Heart right ventricle (tissue), 16 donors: ENCODE results near the gene ANXA3. TPM values are rescaled to one million over a fixed set of nuclear protein-coding genes. Genes with fewer than 3 reads are reported as not detected.
A peak's percentile ranks its signal among the peaks of the same experiment; 100 is the strongest.

Source experiments
- ATAC-seq, 8 donors: fragments of 200-7000 bp; cut with Tn5 transposase; one replicate each; pipeline ENCODE4 v1.9.1; 2020; ENCODE audit warnings: mild to moderate bottlenecking in 8 of 8, moderate library complexity in 8 of 8, moderate number of reproducible peaks in 1 of 8
- DNase-seq, 2 donors: peaks; one replicate each; pipeline ENCODE4 v3.0.0-alpha.2; 2020
- H3K27ac ChIP-seq, 10 donors: fragments of 200-600 bp; sonication (generic) in 2 of 10; one replicate each; pipeline versions ENCODE4 v1.5.0 to v1.8.0; 2020 to 2022; ENCODE audit warnings: mild to moderate bottlenecking in 3 of 10
- H3K27me3 ChIP-seq, 7 donors: fragments of 200-600 bp; one replicate each; pipeline ENCODE4 v1.8.0; 2021 to 2022; ENCODE audit warnings: mild to moderate bottlenecking in 2 of 7
- H3K36me3 ChIP-seq, 9 donors: fragments of 200-600 bp; sonication (generic) in 1 of 9; one replicate each; pipeline versions ENCODE4 v1.5.0 to v1.8.0; 2020 to 2022; ENCODE audit warnings: mild to moderate bottlenecking in 2 of 9
- H3K4me1 ChIP-seq, 9 donors: fragments of 200-600 bp; sonication (generic) in 1 of 9; one replicate each; pipeline versions ENCODE4 v1.5.0 to v1.8.0; 2020 to 2022; ENCODE audit warnings: mild to moderate bottlenecking in 4 of 9
- H3K4me3 ChIP-seq, 10 donors: fragments of 200-600 bp; sonication (generic) in 2 of 10; one replicate each; pipeline versions ENCODE4 v1.5.0 to v1.8.0; 2020 to 2022; ENCODE audit warnings: mild to moderate bottlenecking in 7 of 10, moderate library complexity in 2 of 10
- H3K9me3 ChIP-seq, 11 donors: fragments of 200-600 bp in 10 of 11; sonication (generic) in 2 of 11; one replicate each; pipeline versions ENCODE4 v1.5.0 to v1.8.0; 2013 to 2022; ENCODE audit warnings: mild to moderate bottlenecking in 2 of 11, control low read depth in 1 of 11, moderate library complexity in 1 of 11
- CTCF ChIP-seq, 9 donors: fragments of 200-600 bp; sonication (generic) in 2 of 9; IDR thresholded peaks; one replicate each; pipeline versions ENCODE4 v1.5.0 to v1.8.0; 2021 to 2022; ENCODE audit warnings: antibody characterized with exemption in 9 of 9, mild to moderate bottlenecking in 5 of 9, moderate library complexity in 1 of 9
- WGBS, 2 donors: extraction: QIAGEN DNeasy Blood & Tissue Kit; methylation state at CpG; one replicate each; pipeline ENCODE4 v1.1.7; 2013; ENCODE audit warnings: inconsistent platforms in 1 of 2; 5-methylcytosine and 5-hydroxymethylcytosine counted together
- intact Hi-C, 10 donors: fragments of 100-400 bp; cut with DNase I; formaldehyde crosslinking; loops; one replicate each; pipeline versions ENCODE4 v1.11.1 to v1.14.2; 2022
- polyA plus RNA-seq, 2 donors: library from polyadenylated mRNA; stranded (reverse); fragments of 200-250 nt; gene quantifications; one replicate each; pipeline ENCODE4 v1.2.3, GENCODE V29; 2013
- total RNA-seq, 10 donors: library from RNA; stranded (reverse); fragmentation: NEBNext Ultra II Directional in 3 of 10; extraction: Animal tissue kit (Norgen Biotek cat#: 25700) in 3 of 10; gene quantifications; one replicate each; pipeline versions ENCODE4 v1.2.1 to v1.2.4, GENCODE V29; 2021 to 2023
- donor health status: Arrhythmogenic right ventricular cardiomyopathy.
- donor health status: ischemic (EF 13 %, LVEDD 7.1; RV severe dilation, severe dysfunction).
- donor health status: healthy with polysubstance abuse.
- donor health status: DM: no; HTN: yes; CAD: no.
- donor health status: DM: no; HTN: no; CAD: no.
- donor health status: ischemic (EF 25% LVEDD 6.9; RV normal size, moderate dysfunction).
- donor health status: ischemic (EF 25% LVEDD 5.7; RV mildly dilated, moderate dysfunction).
- donor health status: healthy.
- donor health status: DM: yes; HTN: yes; CAD: no.
- donor health status: Ischemic cardiomyopathy.
- donor health status: ischemic (EF 35%, LVEDD 5.7; RV mildly dilated, moderate dysfunction).
- donor health status: nonischemic (EF 11% LVEDD 7.7; RV severe dilation, severe dysfunction).
- donor health status: DM: yes; HTN: yes; CAD: no.
- donor health status: PGD.
- donor health status: ischemic (EF 29% LVEDD 5.4; RV normal size, mild dysfunction).
- donor health status: nonischemic (EF 23%, LVEDD 6.1; RV moderate dilation, normal function).

The ANXA3 gene
- total and polyA plus RNA-seq, 12 donors = 10.2 to 181 (median 19.3) TPM

- peaks cover 0 to 2% (median 0%) of the 10 kb centered on the region in 7 donors for H3K27me3 ChIP-seq
- peak overlapping the region in 3 of 10 donors; percentile 2 to 49 (median 8) for H3K27ac ChIP-seq
- TF ChIP-seq CTCF (IDR thresholded peaks at IDR 0.05) = no peak
- H3K36me3 ChIP-seq = peaks cover 0 to 21% (median 0%) of the 10 kb centered on the region in 9 donors
- DNase-seq (no peak), ATAC-seq (no peak)
- 66 to 73% methylated on average over 2 of the region's 2 CpGs for WGBS, 2 donors
- H3K4me3 ChIP-seq = no peak overlapping the region
- peaks cover 0 to 54% (median 14%) of the 10 kb centered on the region in 9 donors for H3K4me1 ChIP-seq
- no peaks in the 10 kb centered on the region for H3K9me3 ChIP-seq
- intact Hi-C loops = loop anchor here in 2 of 10 donors (5.0 to 10.0 kb wide), 2 partner anchors 89 to 97 kb away; no protein-coding TSS in a partner anchor
Measured at GRCh38 chr4:78557841-78558240, 6.3 kb downstream of the ANXA3 start.

- ATAC-seq = no peak
- no peak overlapping the region for H3K4me3 ChIP-seq
- H3K27ac ChIP-seq = no peak overlapping the region
Measured at GRCh38 chr4:78558410-78558809, 6.8 kb downstream of the ANXA3 start.

GRCh38 chr4:78560296-78560963 lies 8.9 kb downstream of the ANXA3 start:
- peak in 1 of 2 donors; percentile 27 for DNase-seq
- peaks cover 0 to 52% (median 14%) of the 10 kb centered on the region in 9 donors for H3K4me1 ChIP-seq
- 72 to 74% methylated on average over 2 of the region's 2 CpGs for WGBS, 2 donors
- ATAC-seq = peak; percentile 62 to 94 (median 88)
- peaks cover 0 to 15% (median 0%) of the 10 kb centered on the region in 9 donors for H3K36me3 ChIP-seq
- no peak overlapping the region for H3K4me3 ChIP-seq
- no peaks in the 10 kb centered on the region for H3K27me3 ChIP-seq
- H3K27ac ChIP-seq = peak overlapping the region in 6 of 10 donors; percentile 3 to 56 (median 37)
- no peaks in the 10 kb centered on the region for H3K9me3 ChIP-seq
- no peak for TF ChIP-seq CTCF (IDR thresholded peaks at IDR 0.05)
- intact Hi-C loops = no loop called here

More at GRCh38 chr4:78558410-78558809, 6.8 kb downstream of the ANXA3 start:
- 82 to 97% methylated on average over 1 of the region's 1 CpG for WGBS, 2 donors
- TF ChIP-seq CTCF (IDR thresholded peaks at IDR 0.05) = no peak
- H3K36me3 ChIP-seq = peaks cover 0 to 21% (median 0%) of the 10 kb centered on the region in 9 donors
- no peaks in the 10 kb centered on the region for H3K9me3 ChIP-seq
- intact Hi-C loops = loop anchor here in 2 of 10 donors (5.0 to 10.0 kb wide), 2 partner anchors 89 to 96 kb away; no protein-coding TSS in a partner anchor
- peaks cover 0 to 49% (median 14%) of the 10 kb centered on the region in 9 donors for H3K4me1 ChIP-seq
- no peaks in the 10 kb centered on the region for H3K27me3 ChIP-seq
- DNase-seq = no peak

- Histone ChIP-seq H3K4me3 (no peak overlapping the region), H3K27me3 (no peaks in the 10 kb centered on the region), H3K36me3 (peaks cover 0 to 9% (median 0%) of the 10 kb centered on the region in 9 donors), H3K9me3 (no peaks in the 10 kb centered on the region), H3K4me1 (peaks cover 0 to 58% (median 17%) of the 10 kb centered on the region in 9 donors), H3K27ac (peak overlapping the region in 1 of 10 donors; percentile 12)
- DNase-seq (no peak), ATAC-seq (no peak)
- intact Hi-C loops = no loop called here
- TF ChIP-seq CTCF (IDR thresholded peaks at IDR 0.05) = no peak
Measured at GRCh38 chr4:78561677-78562076, 10.1 kb downstream of the ANXA3 start.
